RWPE2 (cell line): Measurements from ENCODE around the gene MUC15.

Experiments used
- ATAC-seq: fragments of 200-7000 bp; cut with Tn5 transposase; 3 replicates; pipeline ENCODE4 v1.9.1; 2021; ENCODE audit warnings: low read depth
- DNase-seq: peaks from one replicate; pipeline ENCODE4 v3.0.0-alpha.2; 2020; ENCODE audit warnings: low spot score
- H3K27ac ChIP-seq: fragments of 450-650 bp; 2 replicates; pipeline ENCODE4 v1.5.1; 2017; ENCODE audit warnings: mild to moderate bottlenecking; ENCODE audit not compliant: poor library complexity, severe bottlenecking
- H3K27me3 ChIP-seq: fragments of 250-450 bp; sonication (Bioruptor Pico); 2 replicates; pipeline ENCODE4 v1.5.1; 2021; ENCODE audit warnings: mild to moderate bottlenecking, moderate library complexity; ENCODE audit not compliant: insufficient read depth, poor library complexity, severe bottlenecking
- H3K36me3 ChIP-seq: fragments of 250-450 bp; sonication (Bioruptor Pico); 2 replicates; pipeline ENCODE4 v1.5.1; 2020; ENCODE audit warnings: low read depth, mild to moderate bottlenecking, moderate library complexity
- H3K4me1 ChIP-seq: fragments of 250-450 bp; sonication (Bioruptor Pico); 2 replicates; pipeline ENCODE4 v1.5.1; 2021; ENCODE audit warnings: mild to moderate bottlenecking, moderate library complexity; ENCODE audit not compliant: insufficient read depth, poor library complexity, severe bottlenecking
- H3K4me3 ChIP-seq: fragments of 250-450 bp; sonication (Bioruptor Pico); 2 replicates; pipeline ENCODE4 v1.5.1; 2021; ENCODE audit warnings: mild to moderate bottlenecking, moderate library complexity; ENCODE audit not compliant: severe bottlenecking
- H3K9me3 ChIP-seq: fragments of 250-450 bp; sonication (Bioruptor Pico); 2 replicates; pipeline ENCODE4 v1.5.1; 2021; ENCODE audit warnings: mild to moderate bottlenecking, moderate library complexity; ENCODE audit not compliant: severe bottlenecking
- TF ChIP-seq, protein P1 (sequence below): fragments of 450-650 bp; IDR thresholded peaks from one replicate; pipeline ENCODE4 v1.5.1; 2017; ENCODE audit warnings: mild to moderate bottlenecking, moderate library complexity; ENCODE audit not compliant: poor library complexity, severe bottlenecking

The MUC15 gene

GRCh38 chr11:26571861-26572654, at the start of gene MUC15:
Gene MUC15 (minus strand): TSS chr11:26572263. CDS start chr11:26567094, 5,169 bp downstream.
- TF ChIP-seq, protein P1, sequence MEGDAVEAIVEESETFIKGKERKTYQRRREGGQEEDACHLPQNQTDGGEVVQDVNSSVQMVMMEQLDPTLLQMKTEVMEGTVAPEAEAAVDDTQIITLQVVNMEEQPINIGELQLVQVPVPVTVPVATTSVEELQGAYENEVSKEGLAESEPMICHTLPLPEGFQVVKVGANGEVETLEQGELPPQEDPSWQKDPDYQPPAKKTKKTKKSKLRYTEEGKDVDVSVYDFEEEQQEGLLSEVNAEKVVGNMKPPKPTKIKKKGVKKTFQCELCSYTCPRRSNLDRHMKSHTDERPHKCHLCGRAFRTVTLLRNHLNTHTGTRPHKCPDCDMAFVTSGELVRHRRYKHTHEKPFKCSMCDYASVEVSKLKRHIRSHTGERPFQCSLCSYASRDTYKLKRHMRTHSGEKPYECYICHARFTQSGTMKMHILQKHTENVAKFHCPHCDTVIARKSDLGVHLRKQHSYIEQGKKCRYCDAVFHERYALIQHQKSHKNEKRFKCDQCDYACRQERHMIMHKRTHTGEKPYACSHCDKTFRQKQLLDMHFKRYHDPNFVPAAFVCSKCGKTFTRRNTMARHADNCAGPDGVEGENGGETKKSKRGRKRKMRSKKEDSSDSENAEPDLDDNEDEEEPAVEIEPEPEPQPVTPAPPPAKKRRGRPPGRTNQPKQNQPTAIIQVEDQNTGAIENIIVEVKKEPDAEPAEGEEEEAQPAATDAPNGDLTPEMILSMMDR, result no peak
- DNase-seq (no peak), ATAC-seq (no peak)
- Histone ChIP-seq H3K36me3 (no peaks in the 10 kb centered on the region), H3K27me3 (no peaks in the 10 kb centered on the region), H3K4me1 (peaks cover 16% of the 10 kb centered on the region), H3K27ac (no peak within 1 kb of the TSS), H3K9me3 (no peaks in the 10 kb centered on the region), H3K4me3 (no peak within 1 kb of the TSS)

DNA sequence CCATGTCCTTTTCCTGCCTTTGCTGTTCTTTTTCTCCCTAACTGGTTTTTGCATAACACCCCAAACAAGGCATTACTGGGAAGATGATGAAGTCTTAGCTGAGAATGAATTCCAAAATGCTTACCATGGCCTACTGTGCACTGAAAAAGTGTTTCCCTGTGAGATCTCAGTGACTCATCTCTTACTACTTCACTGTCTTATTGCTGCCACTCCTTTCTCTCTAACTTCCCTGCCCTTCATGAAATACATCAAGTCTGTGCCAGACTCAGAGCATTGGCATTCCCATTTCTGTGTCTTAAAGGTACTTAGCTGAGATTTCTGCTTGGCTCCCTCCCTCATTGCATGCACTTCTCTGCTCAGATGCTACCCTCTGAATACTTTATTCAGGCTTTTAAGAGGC, 49.1 kb upstream of the MUC15 start:
- DNase-seq (no peak), ATAC-seq (peak; percentile 91)
- H3K36me3 ChIP-seq, result no peaks in the 10 kb centered on the region
- no peak overlapping the region for H3K4me3 ChIP-seq
- TF ChIP-seq, protein P1, result no peak
- no peaks in the 10 kb centered on the region for H3K9me3 ChIP-seq
- H3K27me3 ChIP-seq, result no peaks in the 10 kb centered on the region
- peak overlapping the region; percentile 92 for H3K27ac ChIP-seq
- peaks cover 36% of the 10 kb centered on the region for H3K4me1 ChIP-seq

DNA sequence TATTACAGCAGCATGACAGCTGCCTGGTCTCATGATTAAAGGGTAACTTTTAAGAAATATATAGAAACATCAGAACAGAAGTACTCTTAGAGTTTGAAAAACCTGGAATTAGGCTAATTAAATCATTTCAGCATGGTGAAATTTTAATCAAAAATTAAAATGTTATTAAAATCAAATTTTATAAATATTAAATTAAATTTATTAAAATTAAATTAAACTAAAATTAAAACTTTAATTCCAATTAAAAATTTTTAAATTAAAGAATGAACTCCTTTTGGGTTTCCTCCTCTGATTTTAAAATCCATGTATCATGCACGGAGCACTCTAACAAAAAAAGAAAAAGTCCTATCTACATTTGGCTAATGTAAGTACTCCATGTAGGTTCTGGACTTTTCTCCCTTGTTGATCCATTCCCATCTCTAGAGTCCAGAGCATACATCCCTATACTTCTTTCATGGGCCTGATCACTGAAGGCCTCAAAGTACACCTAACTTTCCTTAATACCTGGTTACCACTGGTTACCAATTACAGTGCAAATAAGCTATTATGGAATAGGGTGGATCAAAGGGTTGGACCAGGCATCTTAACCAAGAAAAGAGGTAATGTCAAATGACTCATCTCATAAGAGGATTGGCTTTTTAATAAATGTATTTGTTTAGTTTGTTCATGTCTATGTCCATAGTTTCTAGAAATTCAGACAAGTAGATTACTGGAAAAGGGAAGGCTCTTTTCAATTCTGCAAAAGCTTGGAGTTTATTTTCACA, 48.4 kb upstream of the MUC15 start:
- ATAC-seq (peak; percentile 35), DNase-seq (no peak)
- Histone ChIP-seq H3K4me1 (peaks cover 36% of the 10 kb centered on the region), H3K36me3 (no peaks in the 10 kb centered on the region), H3K27ac (peak overlapping the region; percentile 92), H3K4me3 (no peak overlapping the region), H3K27me3 (no peaks in the 10 kb centered on the region), H3K9me3 (no peaks in the 10 kb centered on the region)
- TF ChIP-seq, protein P1, result no peak

DNA sequence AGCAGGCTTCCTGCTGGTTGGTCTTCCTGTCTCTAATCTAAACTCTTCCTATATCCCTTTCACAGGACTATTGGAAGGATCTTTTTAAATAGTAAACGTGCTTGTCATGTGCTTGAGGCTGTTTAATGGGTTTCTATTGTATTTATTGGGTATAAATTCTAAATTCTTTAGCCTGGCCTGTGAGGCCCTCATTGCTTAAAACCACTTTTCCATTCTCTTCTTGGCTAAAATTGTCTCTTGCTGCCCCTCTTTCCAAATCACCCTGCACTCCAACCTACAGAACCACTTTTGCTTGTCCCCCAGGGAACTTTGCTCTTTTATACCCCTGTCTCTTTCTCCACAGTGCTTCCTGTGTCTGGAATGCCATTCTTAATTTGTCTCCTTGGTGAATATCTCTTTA, 46.4 kb upstream of the MUC15 start:
- H3K9me3 ChIP-seq, result no peaks in the 10 kb centered on the region
- H3K27me3 ChIP-seq, result no peaks in the 10 kb centered on the region
- H3K36me3 ChIP-seq, result no peaks in the 10 kb centered on the region
- ATAC-seq (no peak), DNase-seq (no peak)
- no peak overlapping the region for H3K27ac ChIP-seq
- H3K4me1 ChIP-seq, result peaks cover 36% of the 10 kb centered on the region
- TF ChIP-seq, protein P1, result no peak
- no peak overlapping the region for H3K4me3 ChIP-seq
